ENCODE results near the gene NBEAL1.
"Not testable (repeated sequence)": the region's sequence is repeated elsewhere in the genome, so short reads cannot be mapped to it uniquely, and the experiment has no call there.

NBEAL1 gene

DNA sequence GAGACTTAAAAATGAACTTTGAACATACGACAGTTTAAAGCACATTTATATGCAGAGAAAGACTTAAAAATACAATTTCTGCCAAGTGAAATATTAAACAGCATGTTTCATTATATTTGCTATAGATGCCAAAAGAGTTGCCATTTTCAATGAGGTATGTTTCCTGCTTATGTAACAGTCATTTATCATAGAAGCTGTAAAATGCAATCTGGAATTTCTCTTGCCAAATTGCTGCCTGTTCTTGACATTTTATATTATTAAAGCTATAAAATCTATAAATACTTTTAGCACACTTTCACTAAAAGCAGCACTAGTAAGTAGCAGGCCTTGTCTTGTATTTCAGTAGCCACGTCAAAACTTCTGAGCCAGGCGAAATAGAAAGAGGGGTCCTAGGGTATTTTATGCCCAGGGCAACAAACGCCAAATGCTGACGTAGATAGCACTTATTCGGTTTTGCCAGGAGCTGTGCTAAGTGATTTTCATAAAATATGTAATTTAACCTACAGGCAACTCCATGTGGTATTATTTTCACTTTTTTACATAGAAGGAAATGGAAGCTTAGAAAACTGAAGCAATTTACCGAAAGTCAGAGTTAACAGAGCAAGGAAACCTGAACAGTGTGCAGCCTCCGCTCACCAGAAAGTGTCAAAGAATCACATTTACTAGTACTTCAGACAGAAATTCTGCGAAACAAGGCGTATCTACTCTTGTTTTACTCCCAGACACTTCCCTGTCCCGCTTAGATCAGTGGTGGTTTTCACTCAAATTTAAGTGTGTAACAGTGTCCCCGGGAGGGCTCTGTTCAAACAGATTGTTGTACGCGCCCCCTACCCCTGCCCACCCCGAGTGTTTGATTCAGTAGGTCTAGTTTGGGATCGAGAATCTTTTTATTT, 222.9 kb downstream of the NBEAL1 start:
- no peak for DNase-seq (ENCODE audit: low spot score)

DNA sequence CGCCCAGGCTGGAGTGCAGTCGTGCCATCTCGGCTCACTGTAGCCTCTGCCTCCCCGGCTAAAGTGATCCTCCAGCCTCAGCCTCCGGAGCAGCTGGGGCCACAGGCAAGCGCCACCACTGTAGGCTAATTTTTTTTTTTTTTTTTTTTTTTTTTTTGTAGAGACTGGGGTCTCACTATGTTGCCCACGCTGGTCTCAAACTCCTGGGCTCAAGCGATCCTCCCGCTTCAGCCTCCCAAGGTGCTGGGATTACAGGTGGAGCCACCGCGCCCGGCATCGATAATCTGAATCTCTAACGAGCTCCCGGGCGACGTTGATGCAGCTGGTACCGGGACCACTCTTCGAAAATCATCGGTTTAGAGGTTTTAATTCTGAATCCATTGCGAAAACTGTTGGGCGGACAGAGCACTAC, 223.6 kb downstream of the NBEAL1 start:
- DNase-seq (ENCODE audit: low spot score), result no peak

DNA sequence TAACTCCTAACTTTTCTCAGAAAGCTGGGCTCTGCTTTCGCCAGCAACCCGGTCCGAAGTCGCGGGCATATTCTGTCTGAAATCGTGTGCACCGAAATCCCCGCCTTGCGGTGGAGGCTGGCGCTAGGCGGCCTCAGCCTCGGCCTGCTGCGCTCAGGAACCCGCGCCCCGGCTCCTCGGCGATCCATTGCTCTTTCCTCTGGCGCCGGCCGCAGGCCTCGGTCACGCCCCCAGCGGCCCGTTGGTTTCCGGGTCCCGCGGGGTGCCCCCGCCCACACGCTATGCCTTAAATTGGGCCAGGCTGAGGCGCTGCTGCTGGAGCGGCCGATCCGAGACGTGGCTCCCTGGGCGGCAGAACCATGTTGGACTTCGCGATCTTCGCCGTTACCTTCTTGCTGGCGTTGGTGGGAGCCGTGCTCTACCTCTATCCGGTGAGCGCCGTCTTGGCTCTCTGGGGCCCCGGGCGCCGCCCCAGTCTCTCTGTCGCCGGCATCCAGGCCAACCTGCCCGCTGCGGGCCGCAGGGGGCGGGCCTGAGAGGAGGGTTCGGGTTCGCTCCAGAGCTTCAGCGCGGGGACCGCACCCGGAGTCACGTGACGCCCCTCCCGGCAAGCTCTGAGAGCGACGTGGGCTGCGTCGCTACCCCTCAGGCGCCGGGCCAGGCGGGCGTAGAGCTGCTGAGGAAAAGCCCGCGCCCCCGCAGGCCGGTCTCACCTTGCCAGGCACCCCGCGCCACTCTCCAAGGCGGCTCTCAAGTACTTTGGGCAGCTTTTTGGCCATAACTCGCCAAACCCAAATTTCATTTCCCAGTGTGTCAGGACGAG, 224.2 kb downstream of the NBEAL1 start, which contains the start of gene CYP20A1:
CYP20A1 (plus strand) TSS at position 315 of the 823 bp plus-strand sequence; CDS start at position 360, 45 bp downstream.
- peak; percentile 97 for DNase-seq (ENCODE audit: low spot score)

DNA sequence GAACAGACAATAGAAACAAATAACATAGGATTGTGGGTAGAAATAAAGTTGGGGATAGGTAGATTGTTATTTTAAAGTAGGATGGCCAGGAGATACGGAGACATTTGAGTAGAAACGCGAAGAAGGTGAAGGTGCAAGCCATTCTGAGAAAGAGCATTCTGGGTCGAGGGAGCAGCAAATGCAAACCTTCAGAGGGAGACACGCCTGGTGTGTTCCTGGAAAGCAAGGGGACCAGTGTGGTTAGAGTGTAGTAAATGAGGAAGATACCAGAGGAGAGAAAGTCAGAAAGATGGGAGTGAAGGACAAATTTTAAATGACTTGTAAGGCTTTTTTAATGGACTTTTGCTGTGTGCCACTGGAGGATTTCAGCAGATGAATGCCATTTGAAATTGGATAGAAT, 225.8 kb downstream of the NBEAL1 start:
- DNase-seq (ENCODE audit: low spot score), result no peak

DNA sequence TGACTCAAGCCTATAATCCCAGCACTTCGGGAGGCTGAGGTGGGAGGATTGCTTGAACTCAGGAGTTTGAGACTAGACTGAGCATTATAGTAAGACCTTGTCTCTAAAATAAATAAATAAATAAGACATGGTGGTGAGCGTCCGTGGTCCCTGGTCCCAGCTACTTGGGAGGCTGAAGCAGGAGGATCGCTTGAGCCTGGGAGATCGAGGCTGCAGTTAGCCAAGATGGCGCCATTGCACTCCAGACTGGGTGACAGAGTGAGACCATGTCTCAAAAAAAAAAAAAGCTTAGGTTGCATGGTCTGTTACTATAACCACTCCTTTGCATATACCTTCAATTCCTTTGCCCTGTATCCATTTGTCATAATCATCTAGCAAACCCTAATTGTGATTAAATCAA, 227.8 kb downstream of the NBEAL1 start:
- no peak for DNase-seq (ENCODE audit: low spot score)

- no peak for DNase-seq (ENCODE audit: low spot score)
Observed at GRCh38 chr2:203246646-203247045, 232.0 kb downstream of the NBEAL1 start.

DNA sequence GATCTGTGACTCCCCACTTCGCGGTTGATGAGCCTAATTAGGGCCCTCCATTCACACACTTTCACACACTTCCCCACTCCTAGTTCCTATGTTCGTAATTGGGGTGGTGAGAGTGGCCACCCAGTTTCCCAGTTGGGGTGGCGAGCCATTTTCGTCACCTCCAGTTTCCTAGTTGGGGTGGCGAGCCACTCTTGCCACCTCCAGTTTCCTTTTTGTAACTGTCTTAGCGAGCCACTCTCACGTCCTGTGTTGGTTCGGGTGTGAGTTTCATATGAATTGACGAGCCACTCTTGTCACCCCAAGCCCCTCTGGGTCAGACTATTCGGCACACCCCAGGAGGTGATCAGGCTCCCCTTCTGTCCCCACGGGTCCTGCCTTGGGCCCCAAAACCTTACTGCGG, 238.1 kb downstream of the NBEAL1 start:
- DNase-seq (ENCODE audit: low spot score), result no peak

DNA sequence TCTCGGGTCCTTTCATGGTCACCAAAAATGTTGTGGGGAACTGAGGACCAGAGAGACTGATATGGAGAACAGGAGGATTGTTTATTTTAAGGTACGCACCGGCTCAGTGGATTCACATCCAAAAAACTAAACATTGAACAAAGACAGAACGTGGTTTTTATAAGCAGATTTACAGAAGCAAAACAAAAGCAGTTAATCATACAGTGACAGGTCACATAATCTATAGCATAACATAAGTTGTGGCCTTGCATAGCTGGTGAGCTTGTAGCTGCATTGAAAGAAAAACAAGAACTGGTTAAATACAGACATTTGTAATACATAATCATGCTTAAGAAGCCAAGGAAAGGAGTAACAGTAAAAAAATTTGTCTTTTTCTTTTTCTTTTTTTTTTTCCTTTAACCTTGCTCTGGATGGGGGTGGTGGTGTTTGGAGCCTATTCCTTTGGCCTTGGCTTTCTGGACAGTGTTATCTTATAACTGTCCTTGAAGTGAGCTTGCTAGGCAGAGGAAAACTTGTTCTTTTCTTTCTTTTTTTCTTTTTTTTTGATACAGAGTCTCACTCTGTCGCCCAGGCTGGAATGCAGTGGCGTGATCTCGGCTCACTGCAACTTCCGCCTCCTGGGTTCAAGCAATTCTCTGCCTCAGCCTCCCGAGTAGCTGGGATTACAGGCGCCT, 238.9 kb downstream of the NBEAL1 start:
- DNase-seq (ENCODE audit: low spot score), result not testable (repeated sequence)

DNA sequence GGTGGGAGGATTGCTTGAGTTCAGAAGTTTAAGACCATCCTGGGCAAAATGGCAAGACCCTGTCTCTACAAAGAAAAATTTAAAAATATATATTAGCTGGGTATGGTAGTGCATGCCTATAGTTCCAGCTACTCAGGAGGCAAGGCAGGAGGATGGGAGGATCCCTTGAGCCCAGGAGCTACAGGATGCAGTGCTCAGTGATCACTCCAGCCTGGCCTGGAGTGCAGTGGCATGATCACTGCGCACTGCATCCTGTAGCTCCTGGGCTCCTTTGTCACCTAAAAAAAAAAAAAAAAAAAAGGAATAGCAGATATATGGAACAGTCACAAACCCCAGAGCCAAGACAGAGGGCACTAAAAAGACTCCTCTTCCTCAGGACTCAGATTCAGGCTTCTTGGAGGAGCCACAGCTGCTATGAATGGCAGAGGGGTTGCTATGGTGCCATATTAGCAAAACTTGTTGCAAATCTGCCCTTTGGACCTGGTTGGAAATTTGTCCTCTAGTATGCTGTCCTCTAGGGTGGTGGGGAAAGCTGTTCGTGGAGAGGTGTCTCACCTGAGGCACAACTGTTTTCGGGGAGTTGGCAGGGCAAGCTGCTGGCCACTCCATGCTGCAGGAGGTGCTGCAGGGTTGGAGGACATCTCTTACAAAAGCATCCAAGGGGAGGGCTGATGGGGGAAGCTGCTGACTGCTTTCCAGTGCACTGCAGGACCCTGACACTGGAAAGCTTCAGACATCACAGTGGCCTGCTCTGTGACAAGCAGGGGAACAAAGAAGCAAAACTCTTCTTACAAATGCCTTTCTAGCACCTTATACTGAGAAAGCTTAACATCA, 246.9 kb downstream of the NBEAL1 start:
- no peak for DNase-seq (ENCODE audit: low spot score)
